Heart right ventricle (tissue), 16 donors: ENCODE measurements around the gene DPY19L1. TPM values are rescaled to one million over a fixed set of nuclear protein-coding genes. Genes with fewer than 3 reads are reported as not detected.
"Not testable (repeated sequence)": the region's sequence is repeated elsewhere in the genome, so short reads cannot be mapped to it uniquely, and the experiment has no call there.

Experiments
- ATAC-seq, 8 donors: fragments of 200-7000 bp; cut with Tn5 transposase; one replicate each; pipeline ENCODE4 v1.9.1; 2020; ENCODE audit warnings: mild to moderate bottlenecking in 8 of 8, moderate library complexity in 8 of 8, moderate number of reproducible peaks in 1 of 8
- DNase-seq, 2 donors: peaks; one replicate each; pipeline ENCODE4 v3.0.0-alpha.2; 2020
- H3K27ac ChIP-seq, 10 donors: fragments of 200-600 bp; sonication (generic) in 2 of 10; one replicate each; pipeline versions ENCODE4 v1.5.0 to v1.8.0; 2020 to 2022; ENCODE audit warnings: mild to moderate bottlenecking in 3 of 10
- H3K27me3 ChIP-seq, 7 donors: fragments of 200-600 bp; one replicate each; pipeline ENCODE4 v1.8.0; 2021 to 2022; ENCODE audit warnings: mild to moderate bottlenecking in 2 of 7
- H3K36me3 ChIP-seq, 9 donors: fragments of 200-600 bp; sonication (generic) in 1 of 9; one replicate each; pipeline versions ENCODE4 v1.5.0 to v1.8.0; 2020 to 2022; ENCODE audit warnings: mild to moderate bottlenecking in 2 of 9
- H3K4me1 ChIP-seq, 9 donors: fragments of 200-600 bp; sonication (generic) in 1 of 9; one replicate each; pipeline versions ENCODE4 v1.5.0 to v1.8.0; 2020 to 2022; ENCODE audit warnings: mild to moderate bottlenecking in 4 of 9
- H3K4me3 ChIP-seq, 10 donors: fragments of 200-600 bp; sonication (generic) in 2 of 10; one replicate each; pipeline versions ENCODE4 v1.5.0 to v1.8.0; 2020 to 2022; ENCODE audit warnings: mild to moderate bottlenecking in 7 of 10, moderate library complexity in 2 of 10
- H3K9me3 ChIP-seq, 11 donors: fragments of 200-600 bp in 10 of 11; sonication (generic) in 2 of 11; one replicate each; pipeline versions ENCODE4 v1.5.0 to v1.8.0; 2013 to 2022; ENCODE audit warnings: mild to moderate bottlenecking in 2 of 11, control low read depth in 1 of 11, moderate library complexity in 1 of 11
- WGBS, 2 donors: extraction: QIAGEN DNeasy Blood & Tissue Kit; methylation state at CpG; one replicate each; pipeline ENCODE4 v1.1.7; 2013; ENCODE audit warnings: inconsistent platforms in 1 of 2; 5-methylcytosine and 5-hydroxymethylcytosine counted together
- intact Hi-C, 10 donors: fragments of 100-400 bp; cut with DNase I; formaldehyde crosslinking; loops; one replicate each; pipeline versions ENCODE4 v1.11.1 to v1.14.2; 2022
- polyA plus RNA-seq, 2 donors: library from polyadenylated mRNA; stranded (reverse); fragments of 200-250 nt; gene quantifications; one replicate each; pipeline ENCODE4 v1.2.3, GENCODE V29; 2013
- total RNA-seq, 10 donors: library from RNA; stranded (reverse); fragmentation: NEBNext Ultra II Directional in 3 of 10; extraction: Animal tissue kit (Norgen Biotek cat#: 25700) in 3 of 10; gene quantifications; one replicate each; pipeline versions ENCODE4 v1.2.1 to v1.2.4, GENCODE V29; 2021 to 2023
- TF ChIP-seq, protein P1 (sequence below), 9 donors: fragments of 200-600 bp; sonication (generic) in 2 of 9; IDR thresholded peaks; one replicate each; pipeline versions ENCODE4 v1.5.0 to v1.8.0; 2021 to 2022; ENCODE audit warnings: antibody characterized with exemption in 9 of 9, mild to moderate bottlenecking in 5 of 9, moderate library complexity in 1 of 9
- donor health status: Arrhythmogenic right ventricular cardiomyopathy.
- donor health status: ischemic (EF 13 %, LVEDD 7.1; RV severe dilation, severe dysfunction).
- donor health status: healthy with polysubstance abuse.
- donor health status: DM: no; HTN: yes; CAD: no.
- donor health status: DM: no; HTN: no; CAD: no.
- donor health status: ischemic (EF 25% LVEDD 6.9; RV normal size, moderate dysfunction).
- donor health status: ischemic (EF 25% LVEDD 5.7; RV mildly dilated, moderate dysfunction).
- donor health status: healthy.
- donor health status: DM: yes; HTN: yes; CAD: no.
- donor health status: Ischemic cardiomyopathy.
- donor health status: ischemic (EF 35%, LVEDD 5.7; RV mildly dilated, moderate dysfunction).
- donor health status: nonischemic (EF 11% LVEDD 7.7; RV severe dilation, severe dysfunction).
- donor health status: DM: yes; HTN: yes; CAD: no.
- donor health status: PGD.
- donor health status: ischemic (EF 29% LVEDD 5.4; RV normal size, mild dysfunction).
- donor health status: nonischemic (EF 23%, LVEDD 6.1; RV moderate dilation, normal function).

Gene DPY19L1
- total and polyA plus RNA-seq, 12 donors: 8.9 to 28.0 (median 22.2) TPM

DNA sequence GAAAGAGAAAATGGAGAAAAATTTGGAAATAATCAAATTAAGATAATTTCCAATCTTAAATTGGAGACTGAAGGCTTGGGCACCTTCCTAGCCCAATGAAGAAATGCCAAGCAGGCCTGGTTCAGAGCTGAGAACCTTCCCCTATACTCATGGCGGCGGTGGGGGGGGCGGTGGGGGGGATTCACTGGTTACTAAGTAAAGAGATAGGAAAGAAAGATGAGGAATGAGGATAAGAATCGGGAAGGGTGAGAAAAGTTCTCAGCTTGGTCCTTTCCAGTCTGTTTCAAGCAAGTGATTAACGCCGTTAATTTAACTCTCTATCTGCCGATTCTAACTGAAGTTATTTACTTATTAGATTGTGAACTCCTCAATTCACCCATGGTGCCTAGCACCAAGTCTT is 41.5 kb downstream of the DPY19L1 start:
- 79 to 94% methylated on average over 7 of the region's 7 CpGs for WGBS, 2 donors
- H3K4me3 ChIP-seq: no peak overlapping the region
- no peak overlapping the region for H3K27ac ChIP-seq
- no peaks in the 10 kb centered on the region for H3K9me3 ChIP-seq
- ATAC-seq (no peak), DNase-seq (no peak)
- intact Hi-C loops: no loop called here
- no peaks in the 10 kb centered on the region for H3K36me3 ChIP-seq
- peaks cover 0 to 8% (median 0%) of the 10 kb centered on the region in 9 donors for H3K4me1 ChIP-seq
- no peaks in the 10 kb centered on the region for H3K27me3 ChIP-seq
- TF ChIP-seq, protein P1, sequence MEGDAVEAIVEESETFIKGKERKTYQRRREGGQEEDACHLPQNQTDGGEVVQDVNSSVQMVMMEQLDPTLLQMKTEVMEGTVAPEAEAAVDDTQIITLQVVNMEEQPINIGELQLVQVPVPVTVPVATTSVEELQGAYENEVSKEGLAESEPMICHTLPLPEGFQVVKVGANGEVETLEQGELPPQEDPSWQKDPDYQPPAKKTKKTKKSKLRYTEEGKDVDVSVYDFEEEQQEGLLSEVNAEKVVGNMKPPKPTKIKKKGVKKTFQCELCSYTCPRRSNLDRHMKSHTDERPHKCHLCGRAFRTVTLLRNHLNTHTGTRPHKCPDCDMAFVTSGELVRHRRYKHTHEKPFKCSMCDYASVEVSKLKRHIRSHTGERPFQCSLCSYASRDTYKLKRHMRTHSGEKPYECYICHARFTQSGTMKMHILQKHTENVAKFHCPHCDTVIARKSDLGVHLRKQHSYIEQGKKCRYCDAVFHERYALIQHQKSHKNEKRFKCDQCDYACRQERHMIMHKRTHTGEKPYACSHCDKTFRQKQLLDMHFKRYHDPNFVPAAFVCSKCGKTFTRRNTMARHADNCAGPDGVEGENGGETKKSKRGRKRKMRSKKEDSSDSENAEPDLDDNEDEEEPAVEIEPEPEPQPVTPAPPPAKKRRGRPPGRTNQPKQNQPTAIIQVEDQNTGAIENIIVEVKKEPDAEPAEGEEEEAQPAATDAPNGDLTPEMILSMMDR (IDR thresholded peaks at IDR 0.05): no peak

GRCh38 chr7:34991938-34992840 is 45.1 kb downstream of the DPY19L1 start:
- H3K9me3 ChIP-seq: no peaks in the 10 kb centered on the region
- intact Hi-C loops: no loop called here
- H3K27ac ChIP-seq: peak overlapping the region in 2 of 10 donors; percentile 47 to 68
- H3K4me1 ChIP-seq: peaks cover 0 to 8% (median 0%) of the 10 kb centered on the region in 9 donors
- ATAC-seq (peak in 5 of 8 donors; percentile 29 to 79 (median 49)), DNase-seq (no peak)
- H3K36me3 ChIP-seq: no peaks in the 10 kb centered on the region
- TF ChIP-seq, protein P1 (IDR thresholded peaks at IDR 0.05): no peak
- 62 to 65% methylated on average over 12 of the region's 12 CpGs for WGBS, 2 donors
- H3K4me3 ChIP-seq: peak overlapping the region in 2 of 10 donors; percentile 2 to 13
- H3K27me3 ChIP-seq: no peaks in the 10 kb centered on the region

DNA sequence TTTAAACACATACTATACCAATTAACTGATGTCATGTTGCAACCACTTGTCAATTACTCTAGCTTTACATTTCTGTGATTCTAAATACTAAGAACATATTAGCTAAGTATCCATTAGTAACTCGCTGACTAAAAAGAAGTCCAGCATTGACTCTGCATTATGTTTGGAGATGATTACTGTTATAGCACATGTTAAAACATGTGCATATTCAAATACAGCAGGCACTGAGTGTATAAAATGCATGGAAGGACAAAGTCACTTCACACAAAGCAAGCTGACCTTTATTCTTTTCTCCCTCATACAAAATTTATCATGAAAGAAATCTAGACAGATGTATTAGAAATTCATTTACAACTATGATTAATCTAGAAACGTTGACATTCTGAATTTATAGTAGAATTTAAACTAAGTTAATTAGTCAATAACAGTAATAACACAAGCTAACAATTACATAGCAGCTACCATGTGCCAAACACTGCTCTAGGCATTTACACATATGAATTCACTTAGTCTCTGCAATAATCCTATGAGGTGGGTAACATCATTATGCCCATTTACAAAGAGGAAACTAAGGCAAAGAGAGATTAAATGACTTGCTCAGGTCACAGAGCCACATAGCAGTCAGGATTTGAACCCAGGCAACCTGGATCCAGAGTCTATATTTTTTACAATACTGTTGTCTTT is 48.7 kb downstream of the DPY19L1 start:
- intact Hi-C loops, ATAC-seq, H3K4me3 ChIP-seq, H3K27ac ChIP-seq, H3K9me3 ChIP-seq, H3K27me3 ChIP-seq, H3K4me1 ChIP-seq, H3K36me3 ChIP-seq, DNase-seq: not testable (repeated sequence)
- WGBS, 2 donors: 89 to 95% methylated on average over 2 of the region's 2 CpGs

DNA sequence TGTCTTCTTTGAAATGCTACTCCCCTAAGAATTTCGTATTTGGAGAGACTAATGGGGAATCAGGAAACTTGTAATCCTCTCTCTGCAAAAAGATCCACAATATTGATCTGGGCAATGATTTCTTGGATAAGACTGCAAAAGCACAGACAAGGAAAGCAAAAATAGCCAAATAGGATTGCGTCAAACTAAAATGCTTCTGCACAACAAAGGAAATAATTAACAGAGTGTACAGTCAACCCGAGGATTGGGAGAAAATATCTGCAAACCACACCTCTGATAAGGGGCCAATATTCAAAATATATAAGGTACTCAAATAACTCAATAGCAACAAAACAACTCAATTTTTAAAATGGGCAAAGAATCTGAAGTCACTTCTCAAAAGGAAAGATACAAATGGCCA is 52.1 kb downstream of the DPY19L1 start:
- ATAC-seq, H3K36me3 ChIP-seq, H3K27ac ChIP-seq, DNase-seq, H3K4me3 ChIP-seq, intact Hi-C loops, H3K9me3 ChIP-seq, H3K27me3 ChIP-seq, H3K4me1 ChIP-seq: not testable (repeated sequence)
- WGBS, 2 donors: 95 to 96% methylated on average over 3 of the region's 3 CpGs

GRCh38 chr7:34984140-34984539 is 53.1 kb downstream of the DPY19L1 start:
- intact Hi-C loops, H3K36me3 ChIP-seq, H3K27me3 ChIP-seq, H3K9me3 ChIP-seq, H3K4me3 ChIP-seq, H3K27ac ChIP-seq, H3K4me1 ChIP-seq, DNase-seq, ATAC-seq: not testable (repeated sequence)
- 95 to 96% methylated on average over 4 of the region's 4 CpGs for WGBS, 2 donors
